A673 (cell line): ENCODE data around the gene ST6GALNAC5. TPM values are rescaled to one million over a fixed set of nuclear protein-coding genes. Genes with fewer than 3 reads are reported as not detected.

Experiments used
- BruUV-seq: library from RNA; stranded (reverse); fragments of 400-500 nt; replicated peaks from 2 replicates; lab custom pipeline; 2021; lab: Mats Ljungman, UMichigan
- CTCF ChIA-PET: fragments of 300-600 bp; sonication (Branson Sonifier 250); formaldehyde crosslinking; loops from one replicate; lab custom pipeline; 2022; ENCODE audit warnings: antibody characterized with exemption; lab: Charles Lee
- POLR2A ChIA-PET: fragments of 300-600 bp; sonication (Branson Sonifier 250); formaldehyde crosslinking; loops from one replicate; lab custom pipeline; 2022; ENCODE audit warnings: antibody characterized with exemption; ENCODE audit not compliant: low non-redundant PET; lab: Charles Lee
- DNase-seq: peaks from one replicate; pipeline ENCODE4 v3.0.0-alpha.2; 2015; ENCODE audit warnings: low spot score
- H3K27ac ChIP-seq: fragments of 200-600 bp; sonication (generic); 2 replicates; pipeline ENCODE4 v1.5.1; 2016; ENCODE audit warnings: mixed run types, low read depth, mild to moderate bottlenecking, mixed read lengths, antibody characterized with exemption, low read length; ENCODE audit not compliant: poor library complexity, severe bottlenecking
- H3K27me3 ChIP-seq: fragments of 200-600 bp; sonication (generic); replicated peaks from 2 replicates; pipeline ENCODE4 v1.6.1; 2017; ENCODE audit warnings: mixed run types, low read depth, mild to moderate bottlenecking, mixed read lengths, antibody characterized with exemption, low read length; ENCODE audit not compliant: insufficient read depth, poor library complexity
- H3K36me3 ChIP-seq: fragments of 200-600 bp; sonication (generic); 2 replicates; pipeline ENCODE4 v1.6.1; 2016; ENCODE audit warnings: mixed run types, mild to moderate bottlenecking, mixed read lengths, antibody characterized with exemption, low read length; ENCODE audit not compliant: insufficient read depth, poor library complexity, severe bottlenecking
- H3K4me1 ChIP-seq: fragments of 200-600 bp; sonication (generic); 2 replicates; pipeline ENCODE4 v1.6.1; 2017; ENCODE audit warnings: mixed run types, mild to moderate bottlenecking, mixed read lengths, antibody characterized with exemption, low read length; ENCODE audit not compliant: insufficient read depth, poor library complexity, severe bottlenecking
- H3K4me3 ChIP-seq: fragments of 200-600 bp; sonication (generic); 2 replicates; pipeline ENCODE4 v1.5.1; 2016; ENCODE audit warnings: low read depth, mixed run types, mild to moderate bottlenecking, mixed read lengths, low read length; ENCODE audit not compliant: poor library complexity, severe bottlenecking
- H3K9me3 ChIP-seq: fragments of 200-600 bp; sonication (generic); 2 replicates; pipeline ENCODE4 v1.6.1; 2016; ENCODE audit warnings: mixed run types, low read depth, mild to moderate bottlenecking, mixed read lengths, antibody characterized with exemption, low read length; ENCODE audit not compliant: poor library complexity, severe bottlenecking
- CTCF ChIP-seq: fragments of 300-800, 200-600 bp; sonication (generic); conservative IDR thresholded peaks from 2 replicates; pipeline ENCODE4 v1.5.1; 2017; ENCODE audit warnings: low read depth, mild to moderate bottlenecking, antibody characterized with exemption, low read length, moderate library complexity, mixed read lengths
- EZH2 ChIP-seq: fragments of 200-600 bp; sonication (generic); IDR thresholded peaks from 2 replicates; pipeline ENCODE4 v1.6.1; 2017; ENCODE audit warnings: borderline replicate concordance, low read depth, mild to moderate bottlenecking, mixed read lengths, antibody characterized with exemption, low read length; ENCODE audit not compliant: poor library complexity, severe bottlenecking
- intact Hi-C: fragments of 100-400 bp; cut with micrococcal nuclease; formaldehyde crosslinking; loops from one replicate; pipeline ENCODE4 v1.10.0; 2022; ENCODE audit not compliant: unreplicated experiment
- total RNA-seq: library from RNA; stranded (reverse); gene quantifications from 2 replicates; pipeline ENCODE4 v1.2.3, GENCODE V29; 2021

The ST6GALNAC5 gene
- total RNA-seq, 1 experiment from 2014 or later, result not detected

- TF ChIP-seq CTCF, result no peak
- TF ChIP-seq EZH2, result no peak
- no peaks in the 10 kb centered on the region for H3K36me3 ChIP-seq
- no peak for DNase-seq
- no peaks in the 10 kb centered on the region for H3K4me1 ChIP-seq
- intact Hi-C loops, result no loop called here
- CTCF ChIA-PET, result no interaction called here
- H3K27ac ChIP-seq, result no peak overlapping the region
- no peaks in the 10 kb centered on the region for H3K9me3 ChIP-seq
- POLR2A ChIA-PET, result no interaction called here
- BruUV-seq, result no TSS peak
- peaks cover 31% of the 10 kb centered on the region for H3K27me3 ChIP-seq
- no peak overlapping the region for H3K4me3 ChIP-seq
These were observed 58.5 kb downstream of the ST6GALNAC5 start for GRCh38 chr1:76925825-76926224.

GRCh38 chr1:76928522-76928921 is 61.2 kb downstream of the ST6GALNAC5 start:
- ChIA-PET CTCF (no interaction called here), POLR2A (no interaction called here)
- no TSS peak for BruUV-seq
- Histone ChIP-seq H3K36me3 (no peaks in the 10 kb centered on the region), H3K4me3 (no peak overlapping the region), H3K27me3 (peaks cover 36% of the 10 kb centered on the region), H3K27ac (no peak overlapping the region), H3K9me3 (no peaks in the 10 kb centered on the region), H3K4me1 (no peaks in the 10 kb centered on the region)
- TF ChIP-seq CTCF, result no peak
- TF ChIP-seq EZH2, result no peak
- intact Hi-C loops, result no loop called here
- no peak for DNase-seq

- no peaks in the 10 kb centered on the region for H3K9me3 ChIP-seq
- DNase-seq, result no peak
- no TSS peak for BruUV-seq
- H3K27me3 ChIP-seq, result peaks cover 38% of the 10 kb centered on the region
- TF ChIP-seq EZH2 (no peak), CTCF (no peak)
- POLR2A ChIA-PET, result no interaction called here
- H3K4me1 ChIP-seq, result no peaks in the 10 kb centered on the region
- intact Hi-C loops, result no loop called here
- H3K27ac ChIP-seq, result no peak overlapping the region
- CTCF ChIA-PET, result no interaction called here
- no peak overlapping the region for H3K4me3 ChIP-seq
- H3K36me3 ChIP-seq, result no peaks in the 10 kb centered on the region
These were observed 61.9 kb downstream of the ST6GALNAC5 start for GRCh38 chr1:76929136-76929535.
